ENCODE data around the gene WAC. TPM values are rescaled to one million over a fixed set of nuclear protein-coding genes. Genes with fewer than 3 reads are reported as not detected.

Gene WAC
- total RNA-seq, 1 donor from 2014 or later: 123 TPM

- Histone ChIP-seq H3K27ac (ENCODE audit: low read depth, low read length) (no peak overlapping the region), H3K27me3 (ENCODE audit: insufficient read depth, low read length) (no peaks in the 10 kb centered on the region), H3K4me3 (ENCODE audit: insufficient read depth, low read depth, low read length) (no peak overlapping the region), H4K20me1 (ENCODE audit: insufficient read depth, low read length) (peaks cover 88% of the 10 kb centered on the region), H3K9ac (ENCODE audit: low read length) (no peak overlapping the region), H2AFZ (ENCODE audit: low read depth, low read length) (no peak overlapping the region), H3K36me3 (ENCODE audit: insufficient read depth, low read length) (peaks cover 60% of the 10 kb centered on the region), H3K79me2 (ENCODE audit: insufficient read depth, low read length) (peaks cover 100% of the 10 kb centered on the region), H3K4me2 (ENCODE audit: low read length) (no peak overlapping the region), H3K9me3 (ENCODE audit: insufficient read depth, low read depth, low read length) (no peaks in the 10 kb centered on the region), H3K4me1 (ENCODE audit: insufficient read depth, low read length) (peaks cover 7% of the 10 kb centered on the region)
- no peaks in the 10 kb centered on the region for H3K9me3 Mint-ChIP-seq (ENCODE audit: unreplicated experiment)
- H3K27ac Mint-ChIP-seq (ENCODE audit: unreplicated experiment): no peak overlapping the region
- TF ChIP-seq CTCF (IDR thresholded peaks at IDR 0.05; ENCODE audit: insufficient read depth, low read depth, low read length) (no peak), EZH2 (IDR thresholded peaks at IDR 0.05; ENCODE audit: insufficient read depth, low read length) (no peak)
- H3K4me3 Mint-ChIP-seq (ENCODE audit: unreplicated experiment): no peak overlapping the region
- no peak for DNase-seq (ENCODE audit: low read depth)
- H3K36me3 Mint-ChIP-seq (ENCODE audit: low read depth, unreplicated experiment): peaks cover 16% of the 10 kb centered on the region
- no peaks in the 10 kb centered on the region for H3K27me3 Mint-ChIP-seq (ENCODE audit: low read depth, unreplicated experiment)
- FAIRE-seq: no peak
- H3K4me1 Mint-ChIP-seq (ENCODE audit: low read depth, unreplicated experiment): peaks cover 28% of the 10 kb centered on the region
Measured at GRCh38 chr10:28538595-28538994, 5.7 kb downstream of the WAC start.

- H3K27ac Mint-ChIP-seq (ENCODE audit: unreplicated experiment): no peak overlapping the region
- no peak overlapping the region for H2AFZ ChIP-seq (ENCODE audit: low read depth, low read length)
- peaks cover 10% of the 10 kb centered on the region for H3K36me3 Mint-ChIP-seq (ENCODE audit: low read depth, unreplicated experiment)
- H3K4me2 ChIP-seq (ENCODE audit: low read length): no peak overlapping the region
- H3K4me1 Mint-ChIP-seq (ENCODE audit: low read depth, unreplicated experiment): peaks cover 26% of the 10 kb centered on the region
- no peak for TF ChIP-seq EZH2 (IDR thresholded peaks at IDR 0.05; ENCODE audit: insufficient read depth, low read length)
- TF ChIP-seq CTCF (IDR thresholded peaks at IDR 0.05; ENCODE audit: insufficient read depth, low read depth, low read length): no peak
- no peak overlapping the region for H3K4me3 Mint-ChIP-seq (ENCODE audit: unreplicated experiment)
- no peak overlapping the region for H3K9ac ChIP-seq (ENCODE audit: low read length)
- H3K27me3 ChIP-seq (ENCODE audit: insufficient read depth, low read length): no peaks in the 10 kb centered on the region
- H3K4me3 ChIP-seq (ENCODE audit: insufficient read depth, low read depth, low read length): no peak overlapping the region
- no peaks in the 10 kb centered on the region for H3K9me3 Mint-ChIP-seq (ENCODE audit: unreplicated experiment)
- H4K20me1 ChIP-seq (ENCODE audit: insufficient read depth, low read length): peaks cover 88% of the 10 kb centered on the region
- no peaks in the 10 kb centered on the region for H3K9me3 ChIP-seq (ENCODE audit: insufficient read depth, low read depth, low read length)
- H3K4me1 ChIP-seq (ENCODE audit: insufficient read depth, low read length): peaks cover 1% of the 10 kb centered on the region
- H3K36me3 ChIP-seq (ENCODE audit: insufficient read depth, low read length): peaks cover 67% of the 10 kb centered on the region
- DNase-seq (ENCODE audit: low read depth): no peak
- FAIRE-seq: no peak
- H3K79me2 ChIP-seq (ENCODE audit: insufficient read depth, low read length): peaks cover 100% of the 10 kb centered on the region
- H3K27ac ChIP-seq (ENCODE audit: low read depth, low read length): no peak overlapping the region
- no peaks in the 10 kb centered on the region for H3K27me3 Mint-ChIP-seq (ENCODE audit: low read depth, unreplicated experiment)
Measured at GRCh38 chr10:28540145-28540544, 7.2 kb downstream of the WAC start.

GRCh38 chr10:28541717-28542365 lies 8.9 kb downstream of the WAC start:
- Mint-ChIP-seq H3K4me3 (ENCODE audit: unreplicated experiment) (no peak overlapping the region), H3K27ac (ENCODE audit: unreplicated experiment) (no peak overlapping the region), H3K9me3 (ENCODE audit: unreplicated experiment) (no peaks in the 10 kb centered on the region), H3K27me3 (ENCODE audit: low read depth, unreplicated experiment) (no peaks in the 10 kb centered on the region), H3K36me3 (ENCODE audit: low read depth, unreplicated experiment) (peaks cover 8% of the 10 kb centered on the region), H3K4me1 (ENCODE audit: low read depth, unreplicated experiment) (peaks cover 26% of the 10 kb centered on the region)
- Histone ChIP-seq H3K27ac (ENCODE audit: low read depth, low read length) (no peak overlapping the region), H2AFZ (ENCODE audit: low read depth, low read length) (no peak overlapping the region), H3K9me3 (ENCODE audit: insufficient read depth, low read depth, low read length) (no peaks in the 10 kb centered on the region), H3K4me1 (ENCODE audit: insufficient read depth, low read length) (no peaks in the 10 kb centered on the region), H3K4me3 (ENCODE audit: insufficient read depth, low read depth, low read length) (no peak overlapping the region), H3K4me2 (ENCODE audit: low read length) (no peak overlapping the region), H3K79me2 (ENCODE audit: insufficient read depth, low read length) (peaks cover 100% of the 10 kb centered on the region), H3K9ac (ENCODE audit: low read length) (no peak overlapping the region), H3K27me3 (ENCODE audit: insufficient read depth, low read length) (no peaks in the 10 kb centered on the region), H4K20me1 (ENCODE audit: insufficient read depth, low read length) (peaks cover 88% of the 10 kb centered on the region), H3K36me3 (ENCODE audit: insufficient read depth, low read length) (peaks cover 60% of the 10 kb centered on the region)
- TF ChIP-seq CTCF (IDR thresholded peaks at IDR 0.05; ENCODE audit: insufficient read depth, low read depth, low read length) (no peak), EZH2 (IDR thresholded peaks at IDR 0.05; ENCODE audit: insufficient read depth, low read length) (no peak)
- DNase-seq (ENCODE audit: low read depth) (no peak), FAIRE-seq (no peak)

Measured in astrocyte (in vitro differentiated cells and primary cell).